HFF-Myc (cell line): ENCODE measurements around the gene CCNB1IP1.

Source experiments
- DNase-seq: peaks from one replicate; pipeline ENCODE4 v3.0.0-alpha.2; 2011; ENCODE audit warnings: low read depth; ENCODE audit errors: extremely low read depth
- H3K4me3 ChIP-seq: replicated peaks from 2 replicates; pipeline ENCODE4 v1.5.1; 2011; ENCODE audit warnings: low read depth, mild to moderate bottlenecking, control low read depth, low read length
- TF ChIP-seq, protein P1 (sequence below): IDR thresholded peaks from 2 replicates; pipeline ENCODE4 v1.5.1; 2012; ENCODE audit warnings: mild to moderate bottlenecking, low read depth, low read length, control low read depth; ENCODE audit errors: missing control alignments

CCNB1IP1 gene

DNA sequence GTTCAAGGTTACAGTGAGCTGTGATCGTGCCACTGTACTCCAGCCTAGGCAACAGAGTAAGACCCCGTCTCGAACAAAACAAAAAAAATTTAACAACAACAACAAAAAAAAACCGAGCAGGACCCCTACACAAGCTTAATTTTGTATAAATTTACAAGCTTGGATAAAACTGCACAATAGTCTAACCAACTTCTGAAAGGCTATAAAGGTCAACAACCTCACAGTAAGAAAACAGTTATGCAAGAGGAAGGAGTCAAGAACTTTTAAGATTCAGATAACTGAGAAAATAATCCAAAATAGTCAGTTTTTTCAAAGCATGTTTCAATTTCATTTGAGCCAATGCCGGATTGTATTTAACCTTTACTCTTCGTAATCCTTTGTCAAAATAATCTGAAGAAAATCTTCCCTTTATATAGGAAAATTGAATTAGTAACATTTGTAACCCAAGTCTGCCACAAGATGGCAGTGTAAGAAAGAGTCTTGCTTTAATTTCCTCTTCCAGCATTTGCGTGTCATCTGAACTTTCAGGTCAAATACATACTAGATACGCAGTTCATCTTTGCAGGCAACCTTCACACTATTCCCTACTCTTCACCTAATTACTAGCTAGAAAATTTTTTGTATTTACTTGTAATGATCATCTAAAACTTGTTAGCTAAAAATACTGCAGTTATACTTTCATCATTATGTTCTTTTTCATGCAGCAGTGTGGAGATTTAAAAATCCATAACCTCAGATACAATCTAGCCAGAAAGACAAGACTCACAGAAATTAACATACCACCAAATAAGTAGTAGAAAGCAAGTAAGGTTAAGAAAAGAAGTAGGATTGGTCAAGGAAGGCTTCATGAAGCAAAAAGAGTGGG is 5.8 kb downstream of the CCNB1IP1 start:
- no peak overlapping the region for H3K4me3 ChIP-seq
- TF ChIP-seq, protein P1, sequence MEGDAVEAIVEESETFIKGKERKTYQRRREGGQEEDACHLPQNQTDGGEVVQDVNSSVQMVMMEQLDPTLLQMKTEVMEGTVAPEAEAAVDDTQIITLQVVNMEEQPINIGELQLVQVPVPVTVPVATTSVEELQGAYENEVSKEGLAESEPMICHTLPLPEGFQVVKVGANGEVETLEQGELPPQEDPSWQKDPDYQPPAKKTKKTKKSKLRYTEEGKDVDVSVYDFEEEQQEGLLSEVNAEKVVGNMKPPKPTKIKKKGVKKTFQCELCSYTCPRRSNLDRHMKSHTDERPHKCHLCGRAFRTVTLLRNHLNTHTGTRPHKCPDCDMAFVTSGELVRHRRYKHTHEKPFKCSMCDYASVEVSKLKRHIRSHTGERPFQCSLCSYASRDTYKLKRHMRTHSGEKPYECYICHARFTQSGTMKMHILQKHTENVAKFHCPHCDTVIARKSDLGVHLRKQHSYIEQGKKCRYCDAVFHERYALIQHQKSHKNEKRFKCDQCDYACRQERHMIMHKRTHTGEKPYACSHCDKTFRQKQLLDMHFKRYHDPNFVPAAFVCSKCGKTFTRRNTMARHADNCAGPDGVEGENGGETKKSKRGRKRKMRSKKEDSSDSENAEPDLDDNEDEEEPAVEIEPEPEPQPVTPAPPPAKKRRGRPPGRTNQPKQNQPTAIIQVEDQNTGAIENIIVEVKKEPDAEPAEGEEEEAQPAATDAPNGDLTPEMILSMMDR: peak; percentile 51
- peak; percentile 38 for DNase-seq

DNA sequence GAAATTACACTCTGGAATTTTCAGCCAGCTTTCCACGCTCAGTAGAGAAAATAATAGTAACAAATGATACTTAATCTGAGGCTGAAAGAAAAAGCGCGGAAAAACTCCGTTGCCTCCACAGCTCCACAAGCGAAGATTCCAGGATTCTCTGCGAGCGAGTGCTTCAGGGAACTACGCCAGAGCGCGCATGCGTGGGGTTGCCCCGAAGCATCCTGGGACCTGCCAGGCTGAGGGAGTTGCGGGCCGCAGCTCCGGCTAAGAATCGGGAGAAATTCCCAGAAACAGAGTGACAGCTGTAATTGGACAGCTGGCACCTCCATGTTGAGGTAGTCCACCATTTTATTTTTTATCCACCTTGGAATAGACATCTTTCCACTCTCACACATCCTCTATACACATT is 15.4 kb downstream of the CCNB1IP1 start:
- no peak for DNase-seq
- H3K4me3 ChIP-seq: no peak overlapping the region
- TF ChIP-seq, protein P1: no peak

DNA sequence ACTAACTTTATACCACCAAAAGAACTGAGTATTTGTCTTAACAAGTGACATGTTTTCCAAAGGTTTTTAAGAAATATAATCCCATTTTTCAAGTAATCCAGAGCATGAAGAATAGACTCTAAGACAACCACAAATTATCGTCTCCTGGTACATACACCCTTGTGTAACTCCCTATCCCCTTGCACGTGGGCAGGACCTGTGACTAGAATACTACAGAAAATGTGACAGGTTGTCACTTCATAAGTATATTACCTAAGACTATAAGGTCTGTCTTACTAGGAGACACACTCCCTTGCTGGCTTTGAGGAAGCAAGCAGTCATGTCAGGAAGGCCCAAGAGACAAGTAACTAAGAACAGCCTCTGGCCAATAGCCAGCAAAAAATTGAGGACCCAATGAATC is 19.1 kb downstream of the CCNB1IP1 start:
- no peak overlapping the region for H3K4me3 ChIP-seq
- DNase-seq: no peak
- TF ChIP-seq, protein P1: no peak

DNA sequence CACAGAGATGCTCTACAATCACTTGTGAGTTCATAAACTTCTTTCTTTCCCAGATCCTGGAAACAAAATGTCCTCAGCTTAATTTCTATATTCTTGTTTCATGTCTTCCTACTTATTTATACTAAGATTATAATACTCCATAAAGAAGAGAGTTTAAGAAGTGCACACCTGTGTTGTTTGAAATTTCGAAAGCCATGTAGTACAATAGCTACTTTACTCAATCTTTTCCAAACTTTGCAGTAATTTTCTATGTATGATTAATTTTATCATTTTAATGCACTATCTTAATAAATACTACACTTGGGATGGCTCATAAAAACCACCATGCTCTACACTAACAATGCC is 27.0 kb downstream of the CCNB1IP1 start:
- peak overlapping the region; percentile 66 for H3K4me3 ChIP-seq
- TF ChIP-seq, protein P1: no peak

DNA sequence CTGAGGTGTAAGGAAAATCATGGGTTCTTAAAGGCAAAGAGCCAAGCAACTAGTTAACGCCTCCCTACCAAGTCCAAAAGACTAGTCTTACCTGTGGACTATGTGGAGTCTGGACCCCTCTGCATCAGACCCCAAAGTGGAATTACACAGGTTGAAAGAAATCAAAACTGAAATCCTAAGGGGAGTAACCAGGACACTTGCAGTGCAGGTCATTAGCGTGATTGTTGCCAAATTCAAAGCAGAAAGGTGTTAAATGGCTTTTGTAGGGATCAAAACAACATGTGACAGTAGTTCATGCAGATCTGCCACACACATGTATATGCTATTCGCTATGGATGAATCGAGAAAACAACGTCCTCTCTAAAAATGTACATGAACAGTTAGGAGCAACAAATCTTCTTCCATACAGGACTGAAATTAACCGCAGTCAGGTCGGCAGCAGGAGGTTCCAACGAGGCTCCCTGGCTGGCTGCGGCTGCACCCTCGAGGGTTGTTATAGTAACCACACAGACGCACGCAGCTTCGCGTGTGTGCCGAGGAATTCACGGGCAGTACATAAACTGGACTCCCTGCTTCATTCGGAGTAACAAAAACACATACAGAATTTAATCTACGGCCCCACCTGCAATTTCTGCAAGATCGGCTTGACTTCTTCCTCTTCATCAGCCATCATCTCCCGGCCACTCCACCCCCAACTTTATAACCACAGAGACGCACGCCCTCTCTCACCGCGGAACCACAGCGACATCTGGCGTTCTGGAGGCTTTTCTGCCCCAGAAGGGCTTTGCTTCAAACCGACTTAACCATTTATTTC is 27.6 kb downstream of the CCNB1IP1 start, which contains the start of gene TTC5:
Gene TTC5 (minus strand): TSS at position 687 of the 814 bp plus-strand sequence. CDS start 14 bp downstream, at position 673.
- H3K4me3 ChIP-seq: peak within 1 kb of the TSS; percentile 66
- peak; percentile 68 for DNase-seq
- TF ChIP-seq, protein P1: peak; percentile 95

More for the DNA sequence above, 27.0 kb downstream of the CCNB1IP1 start:
- no peak for DNase-seq

DNA sequence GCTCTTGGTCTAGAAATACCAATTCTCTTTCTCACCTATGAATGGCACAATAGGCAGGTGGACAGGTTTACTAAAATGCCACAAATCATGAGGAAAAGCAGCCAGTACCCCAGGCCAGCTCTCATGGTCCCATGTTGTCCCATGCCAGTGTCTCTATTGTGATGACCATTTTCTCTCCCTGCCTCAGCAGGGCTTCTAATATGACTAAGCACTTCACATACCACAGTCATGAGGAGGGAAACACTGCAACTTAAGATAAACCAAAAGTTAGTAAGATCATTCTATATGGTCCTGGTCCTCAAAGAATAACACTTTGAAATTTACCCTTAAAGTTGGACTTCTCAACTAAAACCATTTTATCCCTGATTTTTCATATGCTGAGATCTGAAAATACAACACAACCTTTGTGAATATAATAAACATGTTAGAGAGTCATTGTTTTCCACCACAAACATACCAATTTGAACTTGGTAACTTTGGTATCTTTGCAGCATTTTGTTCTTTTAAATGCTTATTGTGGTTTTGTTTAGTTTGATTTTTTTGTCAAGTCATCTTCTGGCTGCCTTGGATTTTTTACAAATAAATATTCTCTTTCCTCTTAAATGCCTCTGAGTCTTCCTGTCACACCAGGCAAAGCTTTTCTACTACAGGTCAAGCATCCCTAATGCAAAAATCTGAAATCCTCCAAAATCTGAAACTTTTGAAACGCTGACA is 30.9 kb downstream of the CCNB1IP1 start:
- no peak for DNase-seq
- H3K4me3 ChIP-seq: no peak overlapping the region
- TF ChIP-seq, protein P1: no peak
